ENCODE measurements around the gene PPIH. TPM values are rescaled to one million over a fixed set of nuclear protein-coding genes. Genes with fewer than 3 reads are reported as not detected.

Gene PPIH
- total and polyA plus RNA-seq, 2 of the 13 experiments (the other 11 are each of a cell fraction or from before 2014, with no cell fraction given), result 29.9 to 72.6 TPM

GRCh38 chr1:42681741-42682483 is 23.7 kb downstream of the PPIH start, which contains the start of gene YBX1 (continued):
- TF ChIP-seq AKNA (CRISPR knock-in tag; IDR thresholded peaks at IDR 0.05; ENCODE audit: borderline replicate concordance), result no peak
- TF ChIP-seq MTF2 (CRISPR knock-in tag; IDR thresholded peaks at IDR 0.05; ENCODE audit: borderline replicate concordance), result no peak
- peak; percentile 96 for TF ChIP-seq MAX (IDR thresholded peaks at IDR 0.05)
- TF ChIP-seq MAFF (IDR thresholded peaks at IDR 0.05; ENCODE audit: low read depth, low read length), result no peak
- no peak for TF ChIP-seq ZKSCAN5 (CRISPR knock-in tag; IDR thresholded peaks at IDR 0.05)
- 0 out of 2 replicates have a peak, but pooled peaks have one; percentile 18 for TF ChIP-seq TRAFD1 (CRISPR knock-in tag; IDR thresholded peaks at IDR 0.05; ENCODE audit: borderline replicate concordance)
- peak; percentile 26 for TF ChIP-seq PAXIP1 (CRISPR knock-in tag; conservative IDR thresholded peaks at IDR 0.05)
- no peak for TF ChIP-seq SMARCE1 (IDR thresholded peaks at IDR 0.05; ENCODE audit: borderline replicate concordance)
- TF ChIP-seq ZNF225 (CRISPR knock-in tag; IDR thresholded peaks at IDR 0.05), result no peak
- no peak for TF ChIP-seq SRSF4 (IDR thresholded peaks at IDR 0.05; ENCODE audit: low read depth, low read length, poor library complexity, severe bottlenecking)
- no peak for TF ChIP-seq GTF2F1 (IDR thresholded peaks at IDR 0.05; ENCODE audit: low read length)
- peak; percentile 88; the same call in 1 of the 2 replicates for TF ChIP-seq YEATS4 (CRISPR knock-in tag; IDR thresholded peaks at IDR 0.05; ENCODE audit: borderline replicate concordance)
- peak; percentile 91 for TF ChIP-seq ZNF136 (CRISPR knock-in tag; IDR thresholded peaks at IDR 0.05; ENCODE audit: low read depth)
- TF ChIP-seq NFYC (CRISPR knock-in tag; IDR thresholded peaks at IDR 0.05), result peak; percentile 97
- 0 out of 2 replicates have a peak, but pooled peaks have one; percentile 49 for TF ChIP-seq ZNF577 (CRISPR knock-in tag; IDR thresholded peaks at IDR 0.05; ENCODE audit: borderline replicate concordance, low read depth)
- TF ChIP-seq XRCC5 (optimal IDR thresholded peaks at IDR 0.05; ENCODE audit: low read length), result no peak
- no peak for TF ChIP-seq TBL1XR1 (IDR thresholded peaks at IDR 0.05; ENCODE audit: borderline replicate concordance, low read length, partially characterized antibody)
- TF ChIP-seq NFE2L2 (IDR thresholded peaks at IDR 0.05; ENCODE audit: low read length), result no peak
- 0 out of 2 replicates have a peak, but pooled peaks have one; percentile 23 for TF ChIP-seq KLF6 (CRISPR knock-in tag; IDR thresholded peaks at IDR 0.05)
- TF ChIP-seq KDM3A (CRISPR knock-in tag; IDR thresholded peaks at IDR 0.05; ENCODE audit: low read depth), result no peak
